Measurements from ENCODE around the gene RBM25.

RBM25 gene

GRCh38 chr14:73102806-73103497 lies 44.6 kb downstream of the RBM25 start:
- DNase-seq (ENCODE audit: low read depth in 1 of 2, low spot score in 1 of 2): no peak

- DNase-seq (ENCODE audit: low read depth in 1 of 2, low spot score in 1 of 2): no peak
Measured at GRCh38 chr14:73105050-73105449, 46.7 kb downstream of the RBM25 start.

- DNase-seq (ENCODE audit: low read depth in 1 of 2, low spot score in 1 of 2): no peak
Measured at GRCh38 chr14:73105727-73106126, 47.4 kb downstream of the RBM25 start.

- DNase-seq (ENCODE audit: low read depth in 1 of 2, low spot score in 1 of 2): no peak
Measured at GRCh38 chr14:73116079-73116665, 57.8 kb downstream of the RBM25 start.

- DNase-seq (ENCODE audit: low read depth in 1 of 2, low spot score in 1 of 2): no peak
Measured at GRCh38 chr14:73124180-73124894, 66.0 kb downstream of the RBM25 start.

- DNase-seq (ENCODE audit: low read depth in 1 of 2, low spot score in 1 of 2): no peak
Measured at GRCh38 chr14:73125169-73125588, 66.8 kb downstream of the RBM25 start.

GRCh38 chr14:73125746-73126145 lies 67.4 kb downstream of the RBM25 start:
- DNase-seq (ENCODE audit: low read depth in 1 of 2, low spot score in 1 of 2): no peak

- DNase-seq (ENCODE audit: low read depth in 1 of 2, low spot score in 1 of 2): no peak
Measured at GRCh38 chr14:73133795-73134194, 75.5 kb downstream of the RBM25 start.

- no peak for DNase-seq (ENCODE audit: low read depth in 1 of 2, low spot score in 1 of 2)
Measured at GRCh38 chr14:73136085-73136386, 77.7 kb downstream of the RBM25 start.

- peak; percentile 96 for DNase-seq (ENCODE audit: low read depth in 1 of 2, low spot score in 1 of 2)
Measured at GRCh38 chr14:73136387-73137225, 78.3 kb downstream of the RBM25 start, which contains the start of gene PSEN1. TSS of gene PSEN1 (plus strand) at chr14:73136507. CDS start at chr14:73148020, 11,513 bp downstream.

- DNase-seq (ENCODE audit: low read depth in 1 of 2, low spot score in 1 of 2): no peak
Measured at GRCh38 chr14:73140811-73141323, 82.5 kb downstream of the RBM25 start.

- DNase-seq (ENCODE audit: low read depth in 1 of 2, low spot score in 1 of 2): no peak
Measured at GRCh38 chr14:73142216-73142615, 83.9 kb downstream of the RBM25 start.

- no peak for DNase-seq (ENCODE audit: low read depth in 1 of 2, low spot score in 1 of 2)
Measured at GRCh38 chr14:73143003-73143402, 84.7 kb downstream of the RBM25 start.

GRCh38 chr14:73143617-73144016 lies 85.3 kb downstream of the RBM25 start:
- no peak for DNase-seq (ENCODE audit: low read depth in 1 of 2, low spot score in 1 of 2)

- DNase-seq (ENCODE audit: low read depth in 1 of 2, low spot score in 1 of 2): no peak
Measured at GRCh38 chr14:73145371-73145770, 87.0 kb downstream of the RBM25 start.

GRCh38 chr14:73146111-73146510 lies 87.8 kb downstream of the RBM25 start:
- DNase-seq (ENCODE audit: low read depth in 1 of 2, low spot score in 1 of 2): no peak

- no peak for DNase-seq (ENCODE audit: low read depth in 1 of 2, low spot score in 1 of 2)
Measured at GRCh38 chr14:73149753-73150152, 91.4 kb downstream of the RBM25 start.

GRCh38 chr14:73153272-73153671 lies 94.9 kb downstream of the RBM25 start:
- DNase-seq (ENCODE audit: low read depth in 1 of 2, low spot score in 1 of 2): no peak

GRCh38 chr14:73162251-73162650 lies 103.9 kb downstream of the RBM25 start:
- no peak for DNase-seq (ENCODE audit: low read depth in 1 of 2, low spot score in 1 of 2)

- DNase-seq (ENCODE audit: low read depth in 1 of 2, low spot score in 1 of 2): no peak
Measured at GRCh38 chr14:73166399-73166798, 108.1 kb downstream of the RBM25 start.

GRCh38 chr14:73167727-73168126 lies 109.4 kb downstream of the RBM25 start:
- DNase-seq (ENCODE audit: low read depth in 1 of 2, low spot score in 1 of 2): no peak
